Type B pancreatic cell (in vitro differentiated cells): ENCODE measurements around the gene HSD17B8. TPM values are rescaled to one million over a fixed set of nuclear protein-coding genes. Genes with fewer than 3 reads are reported as not detected.

Experiments used
- DNase-seq: peaks from one replicate; pipeline ENCODE4 v3.0.0; 2021; ENCODE audit warnings: mixed read lengths; ENCODE audit not compliant: unreplicated experiment; ENCODE audit errors: extremely low spot score
- H3K27ac Mint-ChIP-seq: 2 replicates; pipeline ENCODE4 v1.8.0; 2021; ENCODE audit warnings: mild to moderate bottlenecking, mixed read lengths
- H3K27me3 Mint-ChIP-seq: 2 replicates; pipeline ENCODE4 v1.8.0; 2021; ENCODE audit warnings: mixed read lengths
- H3K36me3 Mint-ChIP-seq: 2 replicates; pipeline ENCODE4 v1.8.0; 2021; ENCODE audit warnings: mixed read lengths
- H3K4me1 Mint-ChIP-seq: one replicate; pipeline ENCODE4 v1.8.0; 2021; ENCODE audit warnings: mixed read lengths; ENCODE audit not compliant: unreplicated experiment
- H3K4me3 Mint-ChIP-seq: 2 replicates; pipeline ENCODE4 v1.8.0; 2021; ENCODE audit warnings: mild to moderate bottlenecking, mixed read lengths
- H3K9me3 Mint-ChIP-seq: 2 replicates; pipeline ENCODE4 v1.8.0; 2021; ENCODE audit warnings: mixed read lengths
- CTCF ChIP-seq: fragments of 200-600 bp; sonication (generic); conservative IDR thresholded peaks from 2 replicates; pipeline ENCODE4 v1.5.0; 2021; ENCODE audit warnings: antibody characterized with exemption, mild to moderate bottlenecking
- total RNA-seq: library from RNA; stranded (reverse); gene quantifications from 2 replicates; pipeline ENCODE4 v1.2.1, GENCODE V29; 2021; ENCODE audit warnings: low replicate concordance

The HSD17B8 gene
- total RNA-seq, 1 donor from 2014 or later: 15.7 TPM

DNA sequence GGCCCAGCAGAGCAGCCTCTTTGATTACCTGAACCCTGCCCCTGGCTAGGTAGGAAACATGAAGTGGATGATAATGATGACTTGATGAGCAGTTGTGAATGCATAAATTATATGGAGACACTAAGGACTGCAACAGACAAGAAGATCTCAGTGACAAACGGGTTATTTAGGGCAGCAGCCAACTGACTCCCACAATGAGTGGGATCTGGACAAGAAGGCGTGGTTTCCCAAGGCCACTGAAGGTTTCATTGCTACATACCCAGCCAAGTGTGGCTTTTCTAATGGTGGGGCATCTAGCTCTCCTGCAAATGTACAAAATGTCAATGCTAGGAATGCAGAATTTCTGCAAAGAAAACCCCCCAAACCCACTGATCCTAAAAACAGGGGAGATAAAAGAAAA is 33.3 kb downstream of the HSD17B8 start:
- no peak overlapping the region for H3K4me3 Mint-ChIP-seq
- no peaks in the 10 kb centered on the region for H3K36me3 Mint-ChIP-seq
- DNase-seq: no peak
- H3K9me3 Mint-ChIP-seq: no peaks in the 10 kb centered on the region
- H3K27me3 Mint-ChIP-seq: peaks cover 37% of the 10 kb centered on the region
- TF ChIP-seq CTCF: no peak
- peaks cover 15% of the 10 kb centered on the region for H3K4me1 Mint-ChIP-seq
- H3K27ac Mint-ChIP-seq: no peak overlapping the region

- peaks cover 40% of the 10 kb centered on the region for H3K27me3 Mint-ChIP-seq
Measured at GRCh38 chr6:33241968-33242367, 37.5 kb downstream of the HSD17B8 start.

DNA sequence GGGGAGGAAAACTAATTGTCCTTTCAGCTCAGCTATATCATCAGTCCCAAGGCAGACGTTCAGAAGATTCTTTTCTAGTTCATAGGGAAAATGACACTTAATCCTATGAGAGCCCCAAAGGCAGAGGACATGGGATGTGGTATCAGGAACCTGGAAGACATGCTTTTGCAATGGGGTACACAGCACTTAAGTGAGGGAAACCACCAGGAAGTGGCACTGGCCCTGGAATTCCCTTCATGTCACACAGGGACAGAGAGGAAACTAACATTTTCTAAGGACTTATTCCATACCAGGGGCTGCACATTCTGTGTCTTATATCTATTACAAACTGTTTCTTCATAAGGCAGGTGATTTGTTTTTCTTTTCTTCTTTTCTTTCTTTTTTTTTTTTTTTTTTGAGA is 39.0 kb downstream of the HSD17B8 start:
- H3K36me3 Mint-ChIP-seq: no peaks in the 10 kb centered on the region
- TF ChIP-seq CTCF: no peak
- peaks cover 2% of the 10 kb centered on the region for H3K4me1 Mint-ChIP-seq
- no peaks in the 10 kb centered on the region for H3K9me3 Mint-ChIP-seq
- no peak for DNase-seq
- peaks cover 36% of the 10 kb centered on the region for H3K27me3 Mint-ChIP-seq
- no peak overlapping the region for H3K27ac Mint-ChIP-seq
- no peak overlapping the region for H3K4me3 Mint-ChIP-seq

More at GRCh38 chr6:33241968-33242367, 37.5 kb downstream of the HSD17B8 start:
- Mint-ChIP-seq H3K27ac (no peak overlapping the region), H3K4me1 (no peaks in the 10 kb centered on the region), H3K36me3 (no peaks in the 10 kb centered on the region), H3K9me3 (no peaks in the 10 kb centered on the region), H3K4me3 (no peak overlapping the region)
- no peak for DNase-seq
- TF ChIP-seq CTCF: no peak

DNA sequence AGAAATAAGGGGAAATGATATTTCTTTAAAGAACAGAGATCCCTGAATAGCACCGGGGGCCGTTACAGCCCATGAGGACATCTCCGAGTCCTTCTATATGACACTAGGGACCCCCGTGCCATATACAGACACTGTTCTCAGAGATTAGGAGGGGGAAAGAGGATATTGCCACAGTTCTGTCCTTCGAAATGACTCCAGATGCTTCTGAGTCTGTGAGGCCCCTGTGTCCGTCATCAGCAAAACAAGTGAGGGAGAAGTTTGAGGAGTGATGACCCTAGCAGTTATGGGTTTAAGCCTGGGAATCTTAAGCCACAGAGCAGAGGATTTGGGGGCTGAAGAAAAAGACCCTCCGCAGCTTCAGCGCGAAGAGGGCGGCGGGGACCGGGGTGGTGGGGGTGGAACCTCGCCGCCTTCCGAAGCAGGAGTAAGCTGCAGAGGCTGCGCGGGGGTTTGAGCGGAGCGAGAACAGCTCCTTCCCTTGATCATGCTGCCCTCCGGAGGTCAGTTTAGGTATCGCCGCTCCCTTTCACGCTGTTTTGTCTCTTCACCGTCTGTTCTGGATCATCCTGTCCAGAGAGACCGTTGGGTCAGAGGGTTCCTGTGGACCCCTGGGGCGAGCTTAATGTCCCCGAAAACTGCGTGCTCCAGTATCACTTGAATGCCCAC is 43.7 kb downstream of the HSD17B8 start:
- H3K36me3 Mint-ChIP-seq: peaks cover 16% of the 10 kb centered on the region
- DNase-seq: peak; percentile 95
- peaks cover 12% of the 10 kb centered on the region for H3K27me3 Mint-ChIP-seq
- TF ChIP-seq CTCF: peak; percentile 98
- peak overlapping the region; percentile 96 for H3K27ac Mint-ChIP-seq
- peak overlapping the region; percentile 95 for H3K4me3 Mint-ChIP-seq
- H3K9me3 Mint-ChIP-seq: no peaks in the 10 kb centered on the region
- H3K4me1 Mint-ChIP-seq: peaks cover 28% of the 10 kb centered on the region

DNA sequence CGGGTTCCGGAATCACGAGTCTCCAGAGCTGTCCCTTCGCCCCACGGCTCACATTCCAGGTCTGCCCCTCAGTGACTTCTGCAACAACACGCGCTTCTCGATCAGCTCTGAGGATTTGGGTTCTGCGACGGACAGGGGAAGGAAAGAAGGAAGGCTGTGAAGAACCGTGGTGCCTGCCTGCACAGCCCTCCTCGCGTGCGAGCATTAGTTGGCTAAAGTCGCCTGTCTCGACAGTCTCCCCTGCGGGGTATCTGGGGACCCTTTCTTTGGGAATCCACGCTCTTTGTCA is 44.1 kb downstream of the HSD17B8 start:
- peak; percentile 14 for TF ChIP-seq CTCF
- no peak for DNase-seq
- Mint-ChIP-seq H3K4me1 (peaks cover 28% of the 10 kb centered on the region), H3K27me3 (peaks cover 8% of the 10 kb centered on the region), H3K27ac (peak overlapping the region; percentile 96), H3K4me3 (peak overlapping the region; percentile 95), H3K36me3 (peaks cover 16% of the 10 kb centered on the region), H3K9me3 (no peaks in the 10 kb centered on the region)
